ENCODE results near the gene SMIM36. TPM values are rescaled to one million over a fixed set of nuclear protein-coding genes. Genes with fewer than 3 reads are reported as not detected.
"Not testable (repeated sequence)": the region's sequence is repeated elsewhere in the genome, so short reads cannot be mapped to it uniquely, and the experiment has no call there.

Gene SMIM36
- total RNA-seq, 1 donor from 2014 or later: not detected

GRCh38 chr17:55532670-55533069, 21.4 kb upstream of the SMIM36 start:
- Mint-ChIP-seq H3K36me3 (no peaks in the 10 kb centered on the region), H3K27ac (no peak overlapping the region), H3K4me1 (ENCODE audit: unreplicated experiment) (peaks cover 12% of the 10 kb centered on the region), H3K27me3 (peaks cover 3% of the 10 kb centered on the region), H3K4me3 (no peak overlapping the region), H3K9me3 (peaks cover 9% of the 10 kb centered on the region)
- TF ChIP-seq CTCF (conservative IDR thresholded peaks at IDR 0.05): no peak
- no peak for DNase-seq (ENCODE audit: extremely low spot score, unreplicated experiment)

- Mint-ChIP-seq H3K36me3 (no peaks in the 10 kb centered on the region), H3K9me3 (peaks cover 9% of the 10 kb centered on the region), H3K27ac (no peak overlapping the region), H3K4me1 (ENCODE audit: unreplicated experiment) (peaks cover 22% of the 10 kb centered on the region), H3K27me3 (peaks cover 3% of the 10 kb centered on the region), H3K4me3 (no peak overlapping the region)
- no peak for TF ChIP-seq CTCF (conservative IDR thresholded peaks at IDR 0.05)
- DNase-seq (ENCODE audit: extremely low spot score, unreplicated experiment): no peak
Measured at GRCh38 chr17:55531053-55531728, 19.9 kb upstream of the SMIM36 start.

- Mint-ChIP-seq H3K4me3 (no peak overlapping the region), H3K36me3 (no peaks in the 10 kb centered on the region), H3K27me3 (peaks cover 6% of the 10 kb centered on the region), H3K9me3 (peaks cover 9% of the 10 kb centered on the region), H3K4me1 (ENCODE audit: unreplicated experiment) (peaks cover 22% of the 10 kb centered on the region), H3K27ac (no peak overlapping the region)
- no peak for DNase-seq (ENCODE audit: extremely low spot score, unreplicated experiment)
- no peak for TF ChIP-seq CTCF (conservative IDR thresholded peaks at IDR 0.05)
Measured at GRCh38 chr17:55530064-55530463, 18.8 kb upstream of the SMIM36 start.

- Mint-ChIP-seq H3K9me3 (peaks cover 4% of the 10 kb centered on the region), H3K27ac (no peak overlapping the region), H3K4me3 (no peak overlapping the region), H3K4me1 (ENCODE audit: unreplicated experiment) (peaks cover 22% of the 10 kb centered on the region), H3K36me3 (no peaks in the 10 kb centered on the region), H3K27me3 (peaks cover 13% of the 10 kb centered on the region)
- TF ChIP-seq CTCF (conservative IDR thresholded peaks at IDR 0.05): peak; percentile 76
- no peak for DNase-seq (ENCODE audit: extremely low spot score, unreplicated experiment)
Measured at GRCh38 chr17:55527540-55528118, 16.4 kb upstream of the SMIM36 start.

DNA sequence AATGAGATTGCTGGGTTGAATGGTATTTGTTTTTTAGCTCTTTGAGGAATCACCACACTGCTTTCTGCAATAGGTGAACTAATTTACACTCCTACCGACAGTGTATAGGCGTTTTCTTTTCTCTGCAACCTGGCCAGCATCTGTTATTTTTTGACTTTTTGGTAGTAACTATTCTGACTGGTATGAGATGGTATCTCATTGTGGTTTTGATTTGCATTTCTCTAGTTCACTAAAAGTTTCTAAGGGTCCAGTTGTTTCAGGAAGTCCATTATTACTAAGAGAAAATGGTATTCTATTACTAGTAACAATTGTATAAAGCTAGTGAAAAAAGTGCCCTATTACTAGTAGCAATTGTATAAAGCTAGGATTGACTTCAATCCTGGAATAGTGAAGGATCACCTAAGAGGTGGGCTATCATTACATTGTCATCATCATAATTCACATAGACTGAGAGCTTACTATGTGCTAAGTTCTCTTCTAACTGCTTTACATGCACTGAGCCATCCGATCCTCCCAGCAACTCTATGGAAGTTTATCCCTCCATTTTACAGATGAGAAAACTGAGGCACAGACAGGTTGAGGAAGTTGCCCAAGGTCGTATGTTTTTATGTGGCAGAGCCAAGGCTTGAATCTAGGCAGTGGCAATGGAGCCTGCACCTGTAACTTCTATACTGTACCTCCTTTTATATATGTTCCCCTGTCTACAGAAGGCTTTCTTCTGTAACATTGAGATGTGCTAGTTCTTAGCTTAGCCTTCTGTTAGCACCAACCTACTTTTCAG, 13.4 kb upstream of the SMIM36 start:
- H3K27me3 Mint-ChIP-seq: peaks cover 10% of the 10 kb centered on the region

GRCh38 chr17:55523032-55523431, 11.8 kb upstream of the SMIM36 start:
- not testable (repeated sequence) for H3K9me3 Mint-ChIP-seq; DNase-seq (ENCODE audit: extremely low spot score, unreplicated experiment); H3K27ac Mint-ChIP-seq; H3K36me3 Mint-ChIP-seq; H3K4me3 Mint-ChIP-seq
- peaks cover 10% of the 10 kb centered on the region for H3K27me3 Mint-ChIP-seq
- H3K4me1 Mint-ChIP-seq (ENCODE audit: unreplicated experiment): peaks cover 14% of the 10 kb centered on the region

More for the DNA sequence above, 13.4 kb upstream of the SMIM36 start:
- no peak overlapping the region for H3K4me3 Mint-ChIP-seq
- no peak for TF ChIP-seq CTCF (conservative IDR thresholded peaks at IDR 0.05)
- no peaks in the 10 kb centered on the region for H3K36me3 Mint-ChIP-seq
- H3K4me1 Mint-ChIP-seq (ENCODE audit: unreplicated experiment): peaks cover 15% of the 10 kb centered on the region
- no peaks in the 10 kb centered on the region for H3K9me3 Mint-ChIP-seq
- no peak for DNase-seq (ENCODE audit: extremely low spot score, unreplicated experiment)
- no peak overlapping the region for H3K27ac Mint-ChIP-seq
